AG20443 (cell line): Measurements from ENCODE around the gene OSBPL10.
"Not testable (repeated sequence)": the region's sequence is repeated elsewhere in the genome, so short reads cannot be mapped to it uniquely, and the experiment has no call there.

Source experiments
- DNase-seq: peaks from one replicate; pipeline ENCODE4 v3.0.0; 2012; ENCODE audit warnings: low spot score, mixed read lengths

The OSBPL10 gene

GRCh38 chr3:31981206-31982181 lies at the start of gene OSBPL10, which contains the start of gene ZNF860:
TSS of gene OSBPL10 (minus strand) at chr3:31981262. CDS start at chr3:31981179, 83 bp downstream.
TSS of gene ZNF860 (plus strand) at chr3:31981750. CDS start at chr3:31989080, 7,330 bp downstream.
- peak; percentile 77 for DNase-seq

GRCh38 chr3:32026593-32026992 lies 45.5 kb upstream of the OSBPL10 start:
- no peak for DNase-seq

GRCh38 chr3:32022947-32023346 lies 41.9 kb upstream of the OSBPL10 start:
- DNase-seq = no peak

- DNase-seq = no peak
Measured at GRCh38 chr3:32021748-32022147, 40.7 kb upstream of the OSBPL10 start.

GRCh38 chr3:32021155-32021554 lies 40.1 kb upstream of the OSBPL10 start:
- no peak for DNase-seq

- DNase-seq = peak; percentile 61
Measured at GRCh38 chr3:32018757-32019564, 37.9 kb upstream of the OSBPL10 start.

GRCh38 chr3:32017286-32017685 lies 36.2 kb upstream of the OSBPL10 start:
- DNase-seq = no peak

- DNase-seq = not testable (repeated sequence)
Measured at GRCh38 chr3:32015638-32016037, 34.6 kb upstream of the OSBPL10 start.

GRCh38 chr3:32010699-32011098 lies 29.6 kb upstream of the OSBPL10 start:
- not testable (repeated sequence) for DNase-seq

- no peak for DNase-seq
Measured at GRCh38 chr3:32009957-32010356, 28.9 kb upstream of the OSBPL10 start.

- DNase-seq = no peak
Measured at GRCh38 chr3:32009101-32009500, 28.0 kb upstream of the OSBPL10 start.

GRCh38 chr3:32004113-32004765 lies 23.2 kb upstream of the OSBPL10 start:
- DNase-seq = no peak

- no peak for DNase-seq
Measured at GRCh38 chr3:32003380-32003779, 22.3 kb upstream of the OSBPL10 start.

GRCh38 chr3:32002561-32003368 lies 21.7 kb upstream of the OSBPL10 start:
- no peak for DNase-seq

GRCh38 chr3:32000877-32001276 lies 19.8 kb upstream of the OSBPL10 start:
- no peak for DNase-seq

GRCh38 chr3:31999907-32000439 lies 18.9 kb upstream of the OSBPL10 start:
- no peak for DNase-seq

- DNase-seq = no peak
Measured at GRCh38 chr3:31997500-31997899, 16.4 kb upstream of the OSBPL10 start.

GRCh38 chr3:31996195-31996594 lies 15.1 kb upstream of the OSBPL10 start:
- no peak for DNase-seq

- DNase-seq = not testable (repeated sequence)
Measured at GRCh38 chr3:31995026-31995425, 14.0 kb upstream of the OSBPL10 start.

- no peak for DNase-seq
Measured at GRCh38 chr3:31993843-31994242, 12.8 kb upstream of the OSBPL10 start.

- DNase-seq = not testable (repeated sequence)
Measured at GRCh38 chr3:31992995-31993394, 11.9 kb upstream of the OSBPL10 start.
